Peyer's patch (tissue), 4 donors: Measurements from ENCODE around the gene PAH.

Experiments used
- CTCF ChIP-seq, 6 experiments: fragments of 450-650 bp in 4 of 6; fragments of 200-600 bp in 2 of 6; sonication (generic) in 1 of 6; IDR thresholded peaks; one replicate each; pipeline ENCODE4 v1.5.1; 2017 to 2019; ENCODE audit warnings: antibody characterized with exemption in 6 of 6, mild to moderate bottlenecking in 3 of 6, moderate library complexity in 1 of 6
- POLR2A ChIP-seq, 2 donors: fragments of 450-650 bp; IDR thresholded peaks; one replicate each; pipeline ENCODE4 v1.5.1; 2017; ENCODE audit warnings: antibody characterized with exemption in 2 of 2, mild to moderate bottlenecking in 2 of 2, moderate library complexity in 2 of 2

GRCh38 chr12:102847131-102847530, 69.9 kb downstream of the PAH start:
- TF ChIP-seq CTCF (IDR thresholded peaks at IDR 0.05) (no peak), POLR2A (IDR thresholded peaks at IDR 0.05) (no peak)
